H9 (cell line): ENCODE results near the gene SPR. TPM values are rescaled to one million over a fixed set of nuclear protein-coding genes. Genes with fewer than 3 reads are reported as not detected.

Experiments
- DNase-seq: peaks from one replicate; pipeline ENCODE4 v3.0.0-alpha.2; 2017
- H2AFZ ChIP-seq: one replicate; pipeline ENCODE4 v1.6.1; 2013; ENCODE audit warnings: mild to moderate bottlenecking, low read length, control low read depth, moderate library complexity
- H2AK5ac ChIP-seq: 2 replicates; pipeline ENCODE4 v1.6.1; 2013; ENCODE audit warnings: low read length, control low read depth, mixed read lengths; ENCODE audit not compliant: insufficient read length
- H2BK120ac ChIP-seq: one replicate; pipeline ENCODE4 v1.6.1; 2013; ENCODE audit warnings: low read depth, mild to moderate bottlenecking, low read length, control low read depth, inconsistent platforms; ENCODE audit not compliant: poor library complexity, severe bottlenecking
- H2BK12ac ChIP-seq: 2 replicates; pipeline ENCODE4 v1.6.1; 2013; ENCODE audit warnings: low read length, control low read depth, mixed read lengths, low read depth; ENCODE audit not compliant: insufficient read length
- H2BK15ac ChIP-seq: 2 replicates; pipeline ENCODE4 v1.6.1; 2013; ENCODE audit warnings: low read depth, low read length, control low read depth
- H2BK20ac ChIP-seq: one replicate; pipeline ENCODE4 v1.6.1; 2013; ENCODE audit warnings: low read depth, mild to moderate bottlenecking, low read length, control low read depth, inconsistent platforms; ENCODE audit not compliant: poor library complexity, severe bottlenecking
- H2BK5ac ChIP-seq: 2 replicates; pipeline ENCODE4 v1.6.1; 2013; ENCODE audit warnings: low read length, control low read depth, mixed read lengths; ENCODE audit not compliant: insufficient read length
- H3K14ac ChIP-seq: 2 replicates; pipeline ENCODE4 v1.6.1; 2013; ENCODE audit warnings: low read length, control low read depth; ENCODE audit not compliant: insufficient read depth
- H3K18ac ChIP-seq: 2 replicates; pipeline ENCODE4 v1.6.1; 2013; ENCODE audit warnings: low read depth, mild to moderate bottlenecking, mixed read lengths, low read length, control low read depth; ENCODE audit not compliant: insufficient read length
- H3K23ac ChIP-seq: 2 replicates; pipeline ENCODE4 v1.6.1; 2013; ENCODE audit warnings: low read length, control low read depth, mixed read lengths, low read depth; ENCODE audit not compliant: insufficient read length
- H3K23me2 ChIP-seq: 2 replicates; pipeline ENCODE4 v1.6.1; 2013; ENCODE audit warnings: low read depth, mild to moderate bottlenecking, mixed read lengths, low read length, control low read depth; ENCODE audit not compliant: insufficient read length, poor library complexity, severe bottlenecking
- H3K27ac ChIP-seq: 2 replicates; pipeline ENCODE4 v1.5.1; 2013; ENCODE audit warnings: low read length, control low read depth, mixed read lengths, low read depth; ENCODE audit not compliant: insufficient read length
- H3K27me3 ChIP-seq: 2 replicates; pipeline ENCODE4 v1.6.1; 2013; ENCODE audit warnings: low read length, control low read depth, inconsistent platforms; ENCODE audit not compliant: insufficient read depth
- H3K4ac ChIP-seq: 2 replicates; pipeline ENCODE4 v1.6.1; 2013; ENCODE audit warnings: low read depth, mild to moderate bottlenecking, control low read depth, inconsistent platforms, low read length, moderate library complexity
- H3K4me1 ChIP-seq: 2 replicates; pipeline ENCODE4 v1.6.1; 2013; ENCODE audit warnings: low read length, control low read depth, inconsistent platforms; ENCODE audit not compliant: insufficient read depth
- H3K4me2 ChIP-seq: 2 replicates; pipeline ENCODE4 v1.6.1; 2013; ENCODE audit warnings: low read length, control low read depth, mixed read lengths; ENCODE audit not compliant: insufficient read length, insufficient read depth
- H3K56ac ChIP-seq: 2 replicates; pipeline ENCODE4 v1.6.1; 2013; ENCODE audit warnings: low read depth, mild to moderate bottlenecking, mixed read lengths, low read length, control low read depth; ENCODE audit not compliant: insufficient read length
- H3K79me1 ChIP-seq: 2 replicates; pipeline ENCODE4 v1.6.1; 2013; ENCODE audit warnings: low read depth, mild to moderate bottlenecking, moderate library complexity, low read length, control low read depth, inconsistent platforms; ENCODE audit not compliant: insufficient read depth, poor library complexity, severe bottlenecking
- H3K79me2 ChIP-seq: 2 replicates; pipeline ENCODE4 v1.6.1; 2013; ENCODE audit warnings: low read length, control low read depth, inconsistent platforms; ENCODE audit not compliant: insufficient read depth
- H3K9ac ChIP-seq: 2 replicates; pipeline ENCODE4 v1.6.1; 2013; ENCODE audit warnings: low read length, control low read depth, mixed read lengths; ENCODE audit not compliant: insufficient read length; ENCODE audit errors: extremely low read depth
- H3K9me3 ChIP-seq: one replicate; pipeline ENCODE4 v1.6.1; 2013; ENCODE audit warnings: low read depth, low read length, inconsistent platforms; ENCODE audit not compliant: control insufficient read depth
- H3T11ph ChIP-seq: one replicate; pipeline ENCODE4 v1.6.1; 2013; ENCODE audit warnings: mild to moderate bottlenecking, low read length, control low read depth, inconsistent platforms
- H4K20me1 ChIP-seq: one replicate; pipeline ENCODE4 v1.6.1; 2013; ENCODE audit not compliant: control insufficient read depth, insufficient read length, insufficient read depth
- H4K5ac ChIP-seq: 2 replicates; pipeline ENCODE4 v1.6.1; 2013; ENCODE audit warnings: low read depth, mild to moderate bottlenecking, mixed read lengths, low read length, control low read depth; ENCODE audit not compliant: insufficient read length
- H4K8ac ChIP-seq: replicated peaks from 2 replicates; pipeline ENCODE4 v1.6.1; 2013; ENCODE audit warnings: low read length, control low read depth, mixed read lengths, low read depth; ENCODE audit not compliant: insufficient read length
- H4K91ac ChIP-seq: 2 replicates; pipeline ENCODE4 v1.6.1; 2013; ENCODE audit warnings: low read depth, mild to moderate bottlenecking, moderate library complexity, mixed read lengths, low read length, control low read depth; ENCODE audit not compliant: insufficient read length
- H3K27ac Mint-ChIP-seq, 3 experiments: 2 replicates in 2 of 3; 3 replicates in 1 of 3; pipeline ENCODE4 v1.8.0; 2020 to 2021; ENCODE audit warnings: mixed read lengths in 3 of 3, mild to moderate bottlenecking in 1 of 3, moderate library complexity in 1 of 3
- H3K27me3 Mint-ChIP-seq: 2 replicates; pipeline ENCODE4 v1.8.0; 2021; ENCODE audit warnings: low read depth, mild to moderate bottlenecking, moderate library complexity, mixed read lengths
- H3K36me3 Mint-ChIP-seq, 3 experiments: 2 replicates in 2 of 3; 3 replicates in 1 of 3; pipeline ENCODE4 v1.8.0; 2020 to 2021; ENCODE audit warnings: low read depth in 3 of 3, mixed read lengths in 3 of 3; ENCODE audit not compliant: insufficient read depth in 1 of 3
- H3K4me1 Mint-ChIP-seq, 2 experiments: 2 replicates each; pipeline ENCODE4 v1.8.0; 2020; ENCODE audit warnings: mixed read lengths in 2 of 2
- H3K4me3 Mint-ChIP-seq, 2 experiments: 2 replicates in 1 of 2; 3 replicates in 1 of 2; pipeline ENCODE4 v1.8.0; 2020 to 2021; ENCODE audit warnings: mild to moderate bottlenecking in 2 of 2, mixed read lengths in 2 of 2, moderate library complexity in 1 of 2
- H3K9me3 Mint-ChIP-seq, 2 experiments: 2 replicates in 1 of 2; 3 replicates in 1 of 2; pipeline ENCODE4 v1.8.0; 2020; ENCODE audit warnings: mild to moderate bottlenecking in 2 of 2, mixed read lengths in 2 of 2, moderate library complexity in 1 of 2
- WGBS: extraction: QIAGEN DNeasy Blood & Tissue Kit; methylation state at CpG from one replicate; pipeline ENCODE4 v1.1.7; 2013; ENCODE audit warnings: missing lambda C conversion rate, low lambda C conversion rate, mixed read lengths; ENCODE audit not compliant: insufficient read length; ENCODE audit errors: extremely low coverage; 5-methylcytosine and 5-hydroxymethylcytosine counted together
- total RNA-seq: library from RNA; stranded (reverse); gene quantifications from 2 replicates; pipeline ENCODE4 v1.2.1, GENCODE V29; 2021
- TF ChIP-seq, protein P1 (sequence below): fragments of 200-600 bp; sonication (generic); conservative IDR thresholded peaks from 3 replicates; pipeline ENCODE4 v1.8.0; 2021; ENCODE audit warnings: antibody characterized with exemption, mild to moderate bottlenecking

Gene SPR
- total RNA-seq, 1 experiment from 2014 or later, result 7.3 TPM

- no peak overlapping the region for H2AK5ac ChIP-seq
- H2BK5ac ChIP-seq, result no peak overlapping the region
- Mint-ChIP-seq H3K9me3 (no peaks in the 10 kb centered on the region; a peak in 1 of 5 replicates), H3K4me1 (peaks cover 9 to 10% of the 10 kb centered on the region in 2 experiments), H3K27ac (no peak overlapping the region), H3K36me3 (no peaks in the 10 kb centered on the region), H3K27me3 (peaks cover under 1% of the 10 kb centered on the region; the same call in 1 of the 2 replicates), H3K4me3 (no peak overlapping the region)
- DNase-seq, result no peak
- TF ChIP-seq, protein P1, sequence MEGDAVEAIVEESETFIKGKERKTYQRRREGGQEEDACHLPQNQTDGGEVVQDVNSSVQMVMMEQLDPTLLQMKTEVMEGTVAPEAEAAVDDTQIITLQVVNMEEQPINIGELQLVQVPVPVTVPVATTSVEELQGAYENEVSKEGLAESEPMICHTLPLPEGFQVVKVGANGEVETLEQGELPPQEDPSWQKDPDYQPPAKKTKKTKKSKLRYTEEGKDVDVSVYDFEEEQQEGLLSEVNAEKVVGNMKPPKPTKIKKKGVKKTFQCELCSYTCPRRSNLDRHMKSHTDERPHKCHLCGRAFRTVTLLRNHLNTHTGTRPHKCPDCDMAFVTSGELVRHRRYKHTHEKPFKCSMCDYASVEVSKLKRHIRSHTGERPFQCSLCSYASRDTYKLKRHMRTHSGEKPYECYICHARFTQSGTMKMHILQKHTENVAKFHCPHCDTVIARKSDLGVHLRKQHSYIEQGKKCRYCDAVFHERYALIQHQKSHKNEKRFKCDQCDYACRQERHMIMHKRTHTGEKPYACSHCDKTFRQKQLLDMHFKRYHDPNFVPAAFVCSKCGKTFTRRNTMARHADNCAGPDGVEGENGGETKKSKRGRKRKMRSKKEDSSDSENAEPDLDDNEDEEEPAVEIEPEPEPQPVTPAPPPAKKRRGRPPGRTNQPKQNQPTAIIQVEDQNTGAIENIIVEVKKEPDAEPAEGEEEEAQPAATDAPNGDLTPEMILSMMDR, result no peak
- WGBS, result no CpG with 5 or more reads among the region's 1 CpG
- H4K5ac ChIP-seq, result no peak overlapping the region
- no peak overlapping the region for H4K8ac ChIP-seq
- no peak overlapping the region for H2BK120ac ChIP-seq
- H3K14ac ChIP-seq, result no peak overlapping the region
- H3K18ac ChIP-seq, result no peak overlapping the region
- H3K4ac ChIP-seq, result no peak overlapping the region
- H2AFZ ChIP-seq, result no peak overlapping the region
- no peaks in the 10 kb centered on the region for H4K20me1 ChIP-seq
- H3K23ac ChIP-seq, result no peak overlapping the region
- no peak overlapping the region for H3K27ac ChIP-seq
- no peak overlapping the region for H3K4me2 ChIP-seq
- H3K79me1 ChIP-seq, result no peaks in the 10 kb centered on the region
- peaks cover 6% of the 10 kb centered on the region for H3K23me2 ChIP-seq
- H3K9me3 ChIP-seq, result no peaks in the 10 kb centered on the region
- no peak overlapping the region for H2BK12ac ChIP-seq
- peaks cover 48% of the 10 kb centered on the region for H3K27me3 ChIP-seq
- H3T11ph ChIP-seq, result no peak overlapping the region
- no peak overlapping the region for H2BK20ac ChIP-seq
- H2BK15ac ChIP-seq, result no peak overlapping the region
- H3K56ac ChIP-seq, result no peak overlapping the region
- H3K79me2 ChIP-seq, result no peaks in the 10 kb centered on the region
- no peaks in the 10 kb centered on the region for H3K4me1 ChIP-seq
- H4K91ac ChIP-seq, result no peak overlapping the region
- H3K9ac ChIP-seq, result no peak overlapping the region
Measured at GRCh38 chr2:72929010-72929409, 41.8 kb downstream of the SPR start.
